DOHH2 (cell line): ENCODE measurements around the gene CNOT3.

Source experiments
- H3F3A ChIP-seq: fragments of 200-600 bp; sonication (generic), shearing (Covaris generic); 2 replicates; pipeline ENCODE4 v1.6.0; 2016; ENCODE audit warnings: antibody characterized with exemption, mild to moderate bottlenecking; ENCODE audit not compliant: control insufficient read depth, insufficient read depth
- H3K27ac ChIP-seq: fragments of 200-600 bp; sonication (generic); 2 replicates; pipeline ENCODE4 v1.5.1; 2014; ENCODE audit warnings: low read depth, mild to moderate bottlenecking, low read length, moderate library complexity
- H3K27me3 ChIP-seq: fragments of 200-600 bp; sonication (generic); 2 replicates; pipeline ENCODE4 v1.6.1; 2014; ENCODE audit warnings: mild to moderate bottlenecking, low read length, mixed read lengths; ENCODE audit not compliant: control insufficient read depth
- H3K36me3 ChIP-seq: fragments of 200-600 bp; sonication (generic); 2 replicates; pipeline ENCODE4 v1.6.1; 2014; ENCODE audit warnings: mild to moderate bottlenecking, low read length, moderate library complexity, mixed read lengths; ENCODE audit not compliant: control insufficient read depth
- H3K4me1 ChIP-seq: fragments of 200-600 bp; sonication (generic); 2 replicates; pipeline ENCODE4 v1.6.1; 2014; ENCODE audit warnings: mild to moderate bottlenecking, low read length, mixed read lengths; ENCODE audit not compliant: control insufficient read depth
- H3K4me2 ChIP-seq: fragments of 200-600 bp; sonication (generic); 2 replicates; pipeline ENCODE4 v1.6.0; 2014; ENCODE audit warnings: mild to moderate bottlenecking, low read length, moderate library complexity
- H3K4me3 ChIP-seq: fragments of 200-600 bp; sonication (generic); 2 replicates; pipeline ENCODE4 v1.5.1; 2014; ENCODE audit warnings: mild to moderate bottlenecking, low read length, mixed read lengths
- H3K79me2 ChIP-seq: fragments of 200-600 bp; sonication (generic); 2 replicates; pipeline ENCODE4 v1.6.1; 2014; ENCODE audit warnings: mild to moderate bottlenecking, low read length, mixed read lengths; ENCODE audit not compliant: control insufficient read depth
- H3K9me2 ChIP-seq: fragments of 200-600 bp; sonication (generic); replicated peaks from 2 replicates; pipeline ENCODE4 v1.6.1; 2014; ENCODE audit warnings: mild to moderate bottlenecking, low read length, mixed read lengths; ENCODE audit not compliant: control insufficient read depth
- H3K9me3 ChIP-seq: fragments of 200-600 bp; sonication (generic); 2 replicates; pipeline ENCODE4 v1.6.1; 2014; ENCODE audit warnings: antibody characterized with exemption, low read length, mixed read lengths; ENCODE audit not compliant: control insufficient read depth, insufficient read depth
- H4K20me1 ChIP-seq: fragments of 200-600 bp; sonication (generic); 2 replicates; pipeline ENCODE4 v1.6.0; 2014; ENCODE audit warnings: low read depth, mild to moderate bottlenecking, antibody characterized with exemption, low read length, moderate library complexity; ENCODE audit not compliant: control insufficient read depth, insufficient read depth
- CTCF ChIP-seq: fragments of 200-600 bp; sonication (generic); IDR thresholded peaks from one replicate; pipeline ENCODE4 v1.5.1; 2014; ENCODE audit warnings: antibody characterized with exemption, mild to moderate bottlenecking, low read depth, low read length; ENCODE audit not compliant: poor library complexity, severe bottlenecking
- EZH2phosphoT487 ChIP-seq: fragments of 200-600 bp; sonication (generic); IDR thresholded peaks from 2 replicates; pipeline ENCODE4 v1.6.1; 2017; ENCODE audit warnings: borderline replicate concordance, mild to moderate bottlenecking, antibody characterized with exemption, low read length, moderate library complexity, mixed read lengths

The CNOT3 gene

GRCh38 chr19:54145541-54146158 is 8.1 kb downstream of the CNOT3 start:
- Histone ChIP-seq H3K4me3 (no peak overlapping the region), H3K36me3 (peaks cover 96% of the 10 kb centered on the region), H3K9me2 (no peaks in the 10 kb centered on the region), H4K20me1 (no peaks in the 10 kb centered on the region; the same call in 1 of the 2 replicates), H3K27me3 (no peaks in the 10 kb centered on the region), H3F3A (no peaks in the 10 kb centered on the region), H3K4me2 (no peak overlapping the region), H3K4me1 (no peaks in the 10 kb centered on the region), H3K79me2 (peaks cover 24% of the 10 kb centered on the region), H3K9me3 (no peaks in the 10 kb centered on the region), H3K27ac (no peak overlapping the region)
- TF ChIP-seq EZH2phosphoT487 = no peak
- no peak for TF ChIP-seq CTCF

- no peak overlapping the region for H3K27ac ChIP-seq
- H3F3A ChIP-seq = no peaks in the 10 kb centered on the region
- peaks cover 96% of the 10 kb centered on the region for H3K36me3 ChIP-seq
- no peaks in the 10 kb centered on the region; the same call in 1 of the 2 replicates for H4K20me1 ChIP-seq
- no peaks in the 10 kb centered on the region for H3K9me2 ChIP-seq
- no peaks in the 10 kb centered on the region for H3K9me3 ChIP-seq
- H3K4me1 ChIP-seq = no peaks in the 10 kb centered on the region
- no peak overlapping the region for H3K4me3 ChIP-seq
- H3K4me2 ChIP-seq = no peak overlapping the region
- H3K27me3 ChIP-seq = no peaks in the 10 kb centered on the region
- TF ChIP-seq CTCF (no peak), EZH2phosphoT487 (no peak)
- peaks cover 4% of the 10 kb centered on the region; the same call in 1 of the 2 replicates for H3K79me2 ChIP-seq
Observed at GRCh38 chr19:54147676-54148075, 10.1 kb downstream of the CNOT3 start.

DNA sequence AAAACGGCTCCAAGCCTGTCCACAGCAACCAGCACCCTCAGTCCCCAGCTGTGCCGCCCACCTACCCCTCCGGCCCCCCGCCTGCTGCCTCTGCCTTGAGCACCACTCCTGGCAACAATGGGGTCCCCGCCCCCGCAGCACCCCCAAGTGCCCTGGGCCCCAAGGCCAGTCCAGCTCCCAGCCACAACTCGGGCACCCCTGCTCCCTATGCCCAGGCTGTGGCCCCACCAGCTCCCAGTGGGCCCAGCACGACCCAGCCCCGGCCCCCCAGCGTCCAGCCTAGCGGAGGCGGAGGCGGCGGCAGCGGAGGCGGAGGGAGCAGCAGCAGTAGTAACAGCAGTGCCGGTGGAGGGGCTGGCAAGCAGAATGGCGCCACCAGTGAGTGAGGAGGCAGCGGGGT is 10.6 kb downstream of the CNOT3 start:
- TF ChIP-seq EZH2phosphoT487 (no peak), CTCF (no peak)
- Histone ChIP-seq H3F3A (no peaks in the 10 kb centered on the region), H3K4me2 (no peak overlapping the region), H3K9me2 (no peaks in the 10 kb centered on the region), H3K36me3 (peaks cover 96% of the 10 kb centered on the region), H3K27ac (no peak overlapping the region), H3K4me3 (no peak overlapping the region), H3K79me2 (peaks cover under 1% of the 10 kb centered on the region; the same call in 1 of the 2 replicates), H3K27me3 (no peaks in the 10 kb centered on the region), H3K9me3 (no peaks in the 10 kb centered on the region), H3K4me1 (no peaks in the 10 kb centered on the region), H4K20me1 (no peaks in the 10 kb centered on the region; the same call in 1 of the 2 replicates)
